Kidney epithelial cell (primary cell): ENCODE results near the gene PCSK5. TPM values are rescaled to one million over a fixed set of nuclear protein-coding genes. Genes with fewer than 3 reads are reported as not detected.

Experiments used
- DNase-seq: peaks from one replicate; pipeline ENCODE4 v3.0.0-alpha.2; 2010; ENCODE audit warnings: low read depth
- H3K27me3 ChIP-seq: 2 replicates; pipeline ENCODE4 v1.6.0; 2011; ENCODE audit warnings: low read length; ENCODE audit not compliant: control insufficient read depth, insufficient read depth
- H3K36me3 ChIP-seq: 2 replicates; pipeline ENCODE4 v1.5.1; 2011; ENCODE audit warnings: low read length; ENCODE audit not compliant: control insufficient read depth, insufficient read depth
- H3K4me3 ChIP-seq: 2 replicates; pipeline ENCODE4 v1.5.1; 2011; ENCODE audit warnings: low read depth, mild to moderate bottlenecking, control low read depth, low read length
- total RNA-seq: library from RNA; depleted of rRNA; stranded (reverse); fragments of >200 nt; gene quantifications from 2 replicates; pipeline ENCODE4 v1.2.3, GENCODE V29; 2015
- TF ChIP-seq, protein P1 (sequence below): IDR thresholded peaks from 2 replicates; pipeline ENCODE4 v1.5.1; 2011; ENCODE audit warnings: mild to moderate bottlenecking, moderate library complexity, low read length, control low read depth, inconsistent platforms; ENCODE audit not compliant: insufficient read depth, poor library complexity, severe bottlenecking

Gene PCSK5
- total RNA-seq, 1 donor from 2014 or later, result 3.8 TPM

DNA sequence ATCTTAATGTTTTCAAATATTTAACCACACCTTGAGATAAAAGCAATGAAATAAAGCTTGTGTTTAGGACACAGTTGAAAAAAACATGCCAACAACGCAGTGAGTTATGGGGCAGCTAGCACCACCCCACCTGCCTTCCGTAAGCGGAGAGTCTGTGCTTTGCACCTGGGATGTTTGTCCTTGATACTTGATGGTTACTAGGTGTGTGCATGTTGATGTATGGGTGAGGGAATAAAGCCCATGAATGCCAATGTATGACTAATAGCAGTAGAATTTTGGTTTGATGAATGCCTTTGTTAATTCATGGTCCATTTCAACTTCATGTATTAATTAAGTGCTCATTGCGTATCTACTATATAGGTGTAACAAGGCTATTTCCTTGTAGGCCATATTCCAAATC is 74.0 kb downstream of the PCSK5 start:
- peak; percentile 44 for DNase-seq
- Histone ChIP-seq H3K4me3 (no peak overlapping the region), H3K27me3 (no peaks in the 10 kb centered on the region), H3K36me3 (no peaks in the 10 kb centered on the region)
- TF ChIP-seq, protein P1, sequence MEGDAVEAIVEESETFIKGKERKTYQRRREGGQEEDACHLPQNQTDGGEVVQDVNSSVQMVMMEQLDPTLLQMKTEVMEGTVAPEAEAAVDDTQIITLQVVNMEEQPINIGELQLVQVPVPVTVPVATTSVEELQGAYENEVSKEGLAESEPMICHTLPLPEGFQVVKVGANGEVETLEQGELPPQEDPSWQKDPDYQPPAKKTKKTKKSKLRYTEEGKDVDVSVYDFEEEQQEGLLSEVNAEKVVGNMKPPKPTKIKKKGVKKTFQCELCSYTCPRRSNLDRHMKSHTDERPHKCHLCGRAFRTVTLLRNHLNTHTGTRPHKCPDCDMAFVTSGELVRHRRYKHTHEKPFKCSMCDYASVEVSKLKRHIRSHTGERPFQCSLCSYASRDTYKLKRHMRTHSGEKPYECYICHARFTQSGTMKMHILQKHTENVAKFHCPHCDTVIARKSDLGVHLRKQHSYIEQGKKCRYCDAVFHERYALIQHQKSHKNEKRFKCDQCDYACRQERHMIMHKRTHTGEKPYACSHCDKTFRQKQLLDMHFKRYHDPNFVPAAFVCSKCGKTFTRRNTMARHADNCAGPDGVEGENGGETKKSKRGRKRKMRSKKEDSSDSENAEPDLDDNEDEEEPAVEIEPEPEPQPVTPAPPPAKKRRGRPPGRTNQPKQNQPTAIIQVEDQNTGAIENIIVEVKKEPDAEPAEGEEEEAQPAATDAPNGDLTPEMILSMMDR, result no peak

DNA sequence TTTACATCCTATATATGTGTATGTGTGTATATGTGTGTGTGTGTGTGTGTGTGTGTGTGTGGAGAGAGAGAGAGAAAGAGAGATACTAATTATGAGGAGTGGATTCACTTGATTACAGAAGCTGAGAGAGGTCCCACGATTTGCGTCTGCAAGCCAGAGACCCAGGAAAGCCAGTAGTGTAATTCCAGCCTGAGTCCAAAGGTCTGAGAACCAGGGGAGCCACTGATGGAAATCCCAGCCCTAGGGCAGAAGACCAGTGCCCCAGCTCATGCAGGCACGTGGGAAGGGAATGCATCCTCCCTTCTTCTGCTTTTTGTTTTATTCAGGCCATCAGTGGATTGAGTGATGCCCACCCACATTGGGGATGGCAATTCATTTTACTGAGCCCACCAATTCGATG is 74.8 kb downstream of the PCSK5 start:
- Histone ChIP-seq H3K27me3 (no peaks in the 10 kb centered on the region), H3K36me3 (no peaks in the 10 kb centered on the region), H3K4me3 (no peak overlapping the region)
- TF ChIP-seq, protein P1, result no peak
- no peak for DNase-seq

DNA sequence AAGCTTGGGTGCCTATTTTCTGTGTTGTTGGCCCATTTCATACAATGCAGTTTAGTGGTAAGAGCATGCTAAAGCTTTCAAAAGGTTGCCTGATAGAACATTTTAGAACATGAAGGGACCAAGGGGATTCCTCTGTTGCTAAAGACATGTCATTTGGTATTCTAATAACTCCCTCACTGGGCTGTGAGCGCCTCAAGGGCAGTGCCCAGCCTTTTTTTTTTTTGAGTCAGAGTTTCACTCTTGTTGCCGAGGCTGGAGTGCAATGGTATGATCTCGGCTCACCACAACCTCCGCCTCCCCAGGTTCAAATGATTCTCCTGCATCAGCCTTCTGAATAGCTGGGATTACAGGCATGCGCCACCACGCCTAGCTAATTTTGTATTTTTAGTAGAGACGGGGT is 77.1 kb downstream of the PCSK5 start:
- DNase-seq, result no peak
- TF ChIP-seq, protein P1, result no peak
- H3K4me3 ChIP-seq, result no peak overlapping the region

DNA sequence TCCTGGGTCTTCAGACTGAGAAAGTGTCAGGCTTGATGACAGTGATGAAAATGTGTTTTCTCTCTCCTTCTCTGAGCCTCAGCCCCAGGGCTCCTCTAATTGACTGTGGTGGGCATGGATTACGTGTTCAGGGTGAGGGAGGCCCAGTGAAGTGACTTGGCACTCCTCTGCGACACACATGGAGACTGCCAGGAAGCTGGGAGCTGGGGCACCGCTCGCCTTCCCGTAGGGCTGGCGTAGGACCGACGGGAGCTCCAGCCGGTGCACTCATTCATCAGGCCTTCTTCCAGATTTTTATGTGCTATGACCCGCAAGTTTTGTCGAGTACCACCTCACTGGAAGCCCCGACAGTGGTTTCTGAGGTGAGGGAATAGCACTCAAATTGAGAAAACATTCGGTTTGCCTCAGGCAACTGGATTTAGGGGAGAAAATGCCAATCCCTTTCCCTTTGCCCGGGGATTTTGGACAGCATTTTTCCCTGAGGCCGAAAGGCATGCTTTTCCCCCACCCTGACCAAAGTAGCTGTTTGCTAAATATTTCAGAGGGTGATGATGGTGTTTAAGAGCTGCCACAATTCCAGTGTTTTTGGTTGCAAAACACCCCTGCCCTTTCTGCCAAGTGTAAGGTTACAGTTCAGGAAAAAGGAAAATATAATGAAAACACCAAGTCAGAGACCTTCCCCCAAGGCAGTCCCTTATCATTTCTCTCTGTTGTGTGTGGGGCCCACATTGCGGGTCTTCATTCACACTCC is 83.7 kb downstream of the PCSK5 start:
- no peak for DNase-seq
- Histone ChIP-seq H3K4me3 (no peak overlapping the region), H3K27me3 (no peaks in the 10 kb centered on the region), H3K36me3 (no peaks in the 10 kb centered on the region)
- TF ChIP-seq, protein P1, result no peak

More for the DNA sequence above, 77.1 kb downstream of the PCSK5 start:
- Histone ChIP-seq H3K27me3 (no peaks in the 10 kb centered on the region), H3K36me3 (no peaks in the 10 kb centered on the region)

DNA sequence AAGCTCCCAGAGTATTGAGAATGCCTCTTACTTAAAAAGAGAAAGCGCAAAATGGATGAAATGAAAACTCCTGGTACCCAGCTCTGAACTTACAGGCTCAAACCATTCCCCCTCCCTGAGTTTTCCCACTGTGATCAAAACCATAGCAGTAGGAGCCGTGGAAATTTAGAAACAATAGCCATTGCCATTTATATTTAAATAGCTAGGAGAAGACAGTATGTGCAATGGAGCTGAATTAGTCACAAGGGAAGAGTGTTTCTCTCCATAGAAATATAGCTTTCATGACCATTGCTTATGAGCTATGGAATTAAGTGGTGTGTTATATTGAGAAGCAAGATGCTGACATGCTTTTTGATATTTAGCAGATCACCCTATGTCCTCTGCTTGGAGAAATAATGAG is 84.6 kb downstream of the PCSK5 start:
- Histone ChIP-seq H3K36me3 (no peaks in the 10 kb centered on the region), H3K4me3 (no peak overlapping the region), H3K27me3 (no peaks in the 10 kb centered on the region)
- no peak for DNase-seq
- TF ChIP-seq, protein P1, result no peak

DNA sequence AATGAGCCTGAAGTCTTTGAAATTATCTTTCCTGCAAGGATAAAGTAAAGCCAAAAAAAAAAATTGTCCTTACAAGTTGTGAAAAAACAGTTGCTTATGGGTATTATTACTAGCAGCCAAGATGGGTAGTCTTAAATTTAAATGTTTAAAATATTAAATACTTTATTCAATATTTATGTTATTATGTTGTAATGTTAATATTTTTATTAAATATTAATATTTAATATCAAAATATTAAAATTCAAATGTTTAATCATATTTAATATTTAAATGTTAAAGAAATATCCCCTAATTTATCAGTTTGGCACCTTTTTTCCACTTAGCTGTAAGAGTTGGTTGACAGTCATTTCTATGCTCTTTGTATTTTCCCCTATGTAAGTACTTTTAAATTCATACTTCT is 86.1 kb downstream of the PCSK5 start:
- H3K4me3 ChIP-seq, result no peak overlapping the region
- DNase-seq, result no peak
- H3K36me3 ChIP-seq, result no peaks in the 10 kb centered on the region
- TF ChIP-seq, protein P1, result no peak
- H3K27me3 ChIP-seq, result no peaks in the 10 kb centered on the region
